ENCODE results near the gene NFASC. TPM values are rescaled to one million over a fixed set of nuclear protein-coding genes. Genes with fewer than 3 reads are reported as not detected.
A peak's percentile ranks its signal among the peaks of the same experiment; 100 is the strongest.

The NFASC gene
- total RNA-seq, 1 donor from 2014 or later: 11.6 TPM

DNA sequence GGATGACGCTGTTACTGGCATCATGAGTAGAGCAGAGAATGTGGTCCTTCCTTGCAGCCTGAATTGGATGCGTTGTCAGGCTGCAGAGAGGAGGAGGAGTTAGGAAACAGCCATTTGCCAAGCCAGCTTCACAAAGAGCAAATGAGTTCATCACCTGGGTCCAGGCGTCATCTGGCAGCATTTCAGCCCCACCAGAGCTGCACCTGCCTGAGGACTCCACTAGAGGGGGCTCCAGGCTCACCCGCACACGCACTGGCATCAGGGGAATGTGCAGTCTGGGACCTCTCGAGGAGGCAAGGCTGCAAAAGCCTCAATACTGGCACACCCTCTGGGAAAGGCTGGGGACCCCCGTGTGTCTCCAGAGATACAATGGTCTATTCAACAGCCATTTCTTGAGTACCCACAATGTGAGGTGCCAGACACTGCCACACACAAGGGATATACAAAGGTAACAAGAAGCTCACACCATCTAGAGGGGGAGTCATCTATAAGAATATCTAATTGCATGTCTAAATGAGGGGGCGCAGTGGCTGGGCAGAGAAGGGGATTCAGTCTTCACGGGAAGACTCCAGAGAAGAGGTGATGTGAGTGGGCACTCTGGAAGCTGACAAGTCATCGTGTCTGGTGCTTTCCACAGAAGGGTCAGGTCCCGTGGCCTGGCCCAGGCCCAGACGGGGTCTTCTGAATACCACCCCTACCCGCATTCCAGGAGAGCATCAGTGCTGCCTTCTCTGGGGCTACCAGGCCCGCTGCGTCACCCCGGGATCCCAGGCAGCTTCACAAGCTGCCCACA lies 118.8 kb downstream of the NFASC start:
- DNase-seq (peak; percentile 80), ATAC-seq (peak; percentile 89)
- intact Hi-C loops (cut with micrococcal nuclease): loop anchor here (10.0 kb wide), 2 partner anchors 75 to 265 kb away; no protein-coding TSS in a partner anchor

DNA sequence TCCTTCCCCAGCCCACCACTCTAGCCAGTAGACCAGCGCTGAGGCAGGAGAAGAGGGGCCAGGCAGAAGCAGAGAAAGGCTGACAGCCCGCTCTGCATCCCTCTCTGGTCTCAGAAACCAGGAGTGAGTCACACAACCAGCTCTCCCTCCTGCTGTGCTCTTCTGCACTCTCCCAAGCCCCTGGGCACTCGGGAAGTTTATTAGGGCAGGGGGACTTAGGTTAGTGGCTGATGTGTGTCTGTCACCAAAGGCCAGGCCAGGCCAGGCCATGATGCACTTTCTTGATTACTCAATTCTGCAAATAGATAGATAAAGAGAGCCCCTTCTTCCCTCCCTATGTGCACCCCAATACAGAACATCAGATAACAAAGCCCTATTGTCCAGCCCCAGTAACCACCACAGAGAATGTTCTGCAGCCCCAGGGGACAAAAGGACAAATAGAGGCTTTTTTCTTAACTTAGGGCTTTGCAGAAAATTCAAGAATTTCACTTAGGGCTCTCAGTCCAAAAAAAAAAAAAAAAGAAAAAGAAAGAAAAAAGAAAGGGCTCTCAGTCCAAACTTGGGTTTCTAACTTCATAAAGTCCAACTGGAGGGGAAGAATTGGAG lies 119.5 kb downstream of the NFASC start:
- intact Hi-C loops (cut with micrococcal nuclease): no loop called here
- DNase-seq (no peak), ATAC-seq (peak; percentile 7)

DNA sequence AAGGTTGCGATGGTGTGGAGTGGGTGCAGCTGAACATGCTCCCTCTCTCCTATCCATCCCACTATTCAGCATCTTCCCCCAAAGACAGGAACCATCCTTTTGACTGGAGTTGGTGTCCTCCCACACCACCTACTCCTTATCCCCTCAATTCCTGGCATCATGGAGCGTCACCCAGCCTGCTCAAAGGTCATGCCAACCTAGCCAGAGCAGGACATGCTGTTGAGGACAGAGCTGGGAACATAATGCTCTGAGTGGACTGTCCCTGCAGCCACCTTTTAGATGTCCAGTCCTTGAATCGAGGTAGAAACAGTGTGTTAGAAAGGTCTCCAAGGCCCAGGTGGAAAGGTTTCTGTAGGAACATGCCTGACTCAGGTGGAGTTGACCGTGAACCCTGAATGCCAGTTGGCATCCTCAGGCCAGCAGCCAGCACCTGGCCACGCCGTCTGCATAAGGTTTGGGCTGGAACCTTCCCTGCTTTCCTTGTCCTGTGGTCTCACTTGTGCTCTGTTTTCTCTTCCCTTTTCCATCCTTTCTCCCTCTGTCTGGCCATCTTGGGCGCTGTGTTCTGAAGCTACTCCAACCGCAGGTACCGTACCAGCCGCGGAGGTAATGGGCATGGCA lies 120.2 kb downstream of the NFASC start:
- DNase-seq: no peak
- ATAC-seq: no peak
- intact Hi-C loops (cut with micrococcal nuclease): no loop called here

DNA sequence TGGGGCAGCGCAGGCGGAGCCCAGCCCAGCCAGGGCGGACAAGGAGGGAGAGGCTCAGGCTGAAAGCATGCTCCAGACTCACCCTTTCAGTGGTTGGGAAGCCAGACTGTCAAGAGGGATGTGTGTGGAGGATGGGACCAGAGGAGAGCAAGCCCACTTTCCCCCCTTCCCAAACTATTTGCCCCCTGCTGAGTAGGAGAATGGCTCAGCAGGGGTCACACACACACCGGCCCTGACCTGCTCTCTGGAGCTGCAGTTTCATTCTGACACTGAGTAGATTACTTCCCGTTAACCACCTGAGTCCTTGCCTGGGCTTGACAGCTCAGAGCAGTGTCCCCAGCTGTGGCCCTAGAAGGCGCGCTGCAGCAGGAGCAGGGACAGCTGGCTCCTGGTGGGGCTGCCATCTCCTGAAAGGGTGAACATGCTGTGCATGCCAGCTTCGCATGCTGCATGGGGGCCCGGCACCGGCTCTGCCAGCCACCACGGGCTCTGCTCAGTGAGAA lies 120.7 kb downstream of the NFASC start:
- ATAC-seq (no peak), DNase-seq (no peak)
- intact Hi-C loops (cut with micrococcal nuclease): no loop called here

DNA sequence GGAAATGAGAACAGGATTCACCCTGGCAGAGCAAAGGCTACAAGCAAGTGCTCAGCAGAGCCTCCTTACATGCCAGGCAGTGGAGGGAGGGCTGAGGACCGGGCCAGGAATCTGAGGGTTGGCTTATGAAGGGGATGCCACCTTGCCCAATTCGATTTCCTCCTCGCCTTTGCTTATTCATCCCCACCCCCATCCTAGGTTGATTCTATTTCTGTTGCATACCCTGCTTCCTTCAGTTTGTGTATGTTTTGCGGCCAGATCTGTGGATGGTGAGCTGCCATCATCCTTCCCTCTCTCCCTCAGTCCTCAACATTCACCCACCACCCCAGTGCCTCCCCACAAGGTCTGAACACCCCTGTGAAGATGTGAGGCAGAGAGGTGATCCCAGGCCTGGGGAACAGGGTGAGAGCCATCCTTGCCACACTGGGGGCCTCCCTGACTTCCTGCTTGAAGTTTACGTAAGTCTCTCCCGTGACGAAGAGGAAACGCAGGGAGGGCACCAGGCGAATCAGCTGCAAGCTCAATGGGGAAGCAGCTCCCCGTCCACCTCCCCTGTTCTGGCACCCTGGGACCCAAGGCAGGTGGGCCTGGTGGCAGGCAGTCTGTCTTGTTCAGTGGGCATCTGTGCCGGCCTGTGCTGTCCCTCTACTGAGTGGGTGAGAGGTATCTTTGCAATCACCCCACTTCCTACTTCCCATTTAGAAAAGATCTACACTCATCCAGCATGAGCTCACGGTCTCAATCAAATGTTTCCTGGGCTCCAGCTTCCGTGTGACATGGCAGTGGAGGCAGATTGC lies 121.7 kb downstream of the NFASC start:
- DNase-seq (no peak), ATAC-seq (no peak)
- intact Hi-C loops (cut with micrococcal nuclease): no loop called here

DNA sequence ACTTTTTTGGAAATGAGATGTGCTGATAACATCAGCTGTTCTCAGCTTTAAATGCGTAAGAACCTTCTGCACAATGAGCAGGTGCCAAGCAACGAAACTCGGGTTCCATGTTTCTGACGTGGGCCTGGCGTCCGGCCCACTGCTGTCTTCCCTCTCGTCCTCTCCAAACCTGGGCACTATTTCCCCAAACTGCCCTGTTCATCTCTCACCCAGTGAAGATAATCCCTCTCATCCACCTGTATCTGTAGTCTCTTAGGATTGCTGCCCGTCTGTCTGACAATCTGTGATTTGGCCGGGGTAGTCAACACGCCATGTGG lies 122.3 kb downstream of the NFASC start:
- intact Hi-C loops (cut with micrococcal nuclease): no loop called here
- ATAC-seq: no peak
- DNase-seq: no peak

DNA sequence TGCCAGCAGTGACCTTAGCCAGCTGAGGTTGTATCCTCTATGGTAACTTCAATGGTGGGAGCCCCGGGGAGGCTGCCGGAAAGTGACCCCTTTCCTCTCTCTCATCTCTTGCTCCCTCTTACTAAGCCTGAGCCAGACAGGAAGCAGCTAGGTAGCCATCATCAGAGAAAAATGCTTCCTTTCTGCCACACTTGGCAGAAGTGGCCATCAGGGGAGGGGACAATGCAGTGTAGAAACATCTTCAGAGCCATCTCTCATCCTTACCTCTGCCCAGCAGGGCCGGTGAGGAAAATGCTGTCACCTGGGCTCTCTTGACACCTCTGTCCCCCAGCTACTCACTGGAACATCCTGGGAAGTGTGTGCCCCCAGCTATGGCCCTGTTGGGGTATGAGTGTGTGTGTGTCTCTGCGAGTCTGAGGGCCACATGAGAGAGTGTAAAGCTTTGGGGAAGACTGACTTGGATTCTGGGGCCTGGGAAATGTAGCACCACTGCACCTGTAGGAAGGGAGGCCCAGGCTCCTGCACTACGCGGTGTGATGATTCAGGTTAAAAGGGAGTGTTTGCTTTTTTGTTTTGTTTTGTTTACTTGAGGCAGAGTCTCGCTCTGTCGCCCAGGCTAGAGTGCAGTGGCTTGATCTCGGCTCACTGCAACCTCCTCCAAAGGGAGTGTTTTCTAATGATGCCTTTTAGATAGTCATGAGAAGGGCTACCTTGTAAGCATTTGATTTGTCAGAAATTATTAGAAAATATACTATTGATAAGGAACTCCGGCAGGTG lies 123.6 kb downstream of the NFASC start:
- intact Hi-C loops (cut with micrococcal nuclease): no loop called here
- DNase-seq: no peak
- no peak for ATAC-seq

DNA sequence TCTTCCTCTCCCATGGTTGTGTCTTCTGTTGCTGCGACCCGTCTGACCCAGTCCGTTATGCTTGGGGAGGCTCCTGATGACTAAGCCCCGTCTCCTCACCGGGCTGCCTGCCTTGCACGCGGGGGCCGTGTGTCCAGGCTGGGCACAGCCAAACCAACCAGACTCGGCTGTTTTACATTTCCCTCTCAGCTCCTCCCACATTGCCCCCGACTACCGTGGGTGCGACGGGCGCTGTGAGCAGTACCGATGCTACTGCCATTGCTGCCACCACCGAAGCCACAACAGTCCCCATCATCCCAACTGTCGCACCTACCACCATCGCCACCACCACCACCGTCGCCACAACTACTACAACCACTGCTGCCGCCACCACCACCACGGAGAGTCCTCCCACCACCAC lies 126.3 kb downstream of the NFASC start:
- ATAC-seq (no peak), DNase-seq (no peak)
- intact Hi-C loops (cut with micrococcal nuclease): no loop called here

DNA sequence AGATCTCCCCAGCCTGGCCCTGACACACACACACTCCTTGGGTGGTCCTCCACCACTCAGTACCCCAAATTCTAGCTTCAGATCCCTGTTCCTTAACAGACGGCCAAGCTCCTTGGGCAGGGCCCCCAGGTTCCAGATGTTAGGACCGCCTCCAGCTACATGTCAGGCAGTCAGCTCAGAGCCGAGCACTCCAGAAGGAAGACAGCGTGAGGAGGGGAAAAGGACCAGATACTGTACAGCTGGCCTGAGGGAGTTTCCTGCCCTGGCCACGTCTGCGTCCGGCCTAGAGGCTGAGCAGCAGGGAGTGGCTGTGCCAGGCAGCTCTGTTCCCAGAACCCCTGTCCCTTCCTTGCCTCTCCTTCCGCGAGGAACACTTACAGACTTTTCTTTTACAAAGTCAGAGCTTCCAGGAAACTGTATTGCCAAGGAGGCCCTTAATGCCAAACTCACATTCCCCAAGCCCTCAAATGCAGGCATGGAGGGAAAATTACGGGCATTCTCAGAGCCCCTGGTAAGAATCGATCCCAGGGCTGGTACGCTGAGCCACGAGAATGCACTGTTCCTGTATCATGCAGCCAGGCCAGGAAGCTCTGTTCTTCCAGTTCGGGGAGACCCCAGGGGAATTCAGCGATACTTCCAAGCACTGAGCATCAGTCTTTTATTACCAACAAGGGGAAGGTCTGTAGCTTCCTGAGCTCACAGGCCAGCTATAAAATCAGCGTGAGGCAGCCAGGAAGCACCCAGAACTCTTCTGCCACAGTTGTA lies 127.1 kb downstream of the NFASC start:
- DNase-seq (no peak), ATAC-seq (peak; percentile 73)
- intact Hi-C loops (cut with micrococcal nuclease): no loop called here

DNA sequence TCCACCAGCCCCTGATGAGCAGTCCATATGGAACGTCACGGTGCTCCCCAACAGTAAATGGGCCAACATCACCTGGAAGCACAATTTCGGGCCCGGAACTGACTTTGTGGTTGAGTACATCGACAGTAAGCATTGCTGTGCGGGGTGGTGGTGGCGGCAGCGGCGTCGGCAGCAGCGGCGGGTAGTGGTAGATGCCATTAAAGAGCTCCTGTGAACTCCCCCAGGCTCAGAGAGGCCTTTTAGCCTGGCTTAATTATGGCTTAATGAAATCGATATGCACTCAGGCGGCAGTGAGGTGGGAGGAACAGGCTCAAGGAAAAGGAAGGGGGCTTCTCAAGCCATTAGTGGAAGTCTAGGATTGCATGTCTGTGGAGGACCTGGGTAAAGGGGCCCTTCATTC lies 130.5 kb downstream of the NFASC start:
- DNase-seq: no peak
- intact Hi-C loops (cut with micrococcal nuclease): no loop called here
- ATAC-seq: no peak

DNA sequence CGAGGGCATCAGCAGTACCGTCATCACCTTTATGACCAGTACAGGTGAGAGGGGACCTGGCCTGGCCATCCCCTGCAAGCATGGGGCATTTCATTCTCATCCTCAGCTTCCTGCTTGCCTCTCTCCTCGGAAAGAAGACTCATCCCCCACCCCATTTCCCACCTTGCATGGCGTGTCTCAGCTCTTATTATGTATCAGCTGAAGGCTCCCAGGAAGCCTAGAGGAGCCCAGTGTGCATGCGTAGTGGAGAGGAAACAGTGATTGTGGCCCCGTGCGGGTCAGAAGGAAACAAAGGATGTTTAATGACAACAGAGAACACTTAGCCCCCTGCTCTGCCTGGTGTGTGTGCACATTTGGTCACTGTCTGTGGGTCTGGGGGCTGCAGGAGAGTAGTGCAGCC lies 132.0 kb downstream of the NFASC start:
- intact Hi-C loops (cut with micrococcal nuclease): no loop called here
- no peak for ATAC-seq
- no peak for DNase-seq

DNA sequence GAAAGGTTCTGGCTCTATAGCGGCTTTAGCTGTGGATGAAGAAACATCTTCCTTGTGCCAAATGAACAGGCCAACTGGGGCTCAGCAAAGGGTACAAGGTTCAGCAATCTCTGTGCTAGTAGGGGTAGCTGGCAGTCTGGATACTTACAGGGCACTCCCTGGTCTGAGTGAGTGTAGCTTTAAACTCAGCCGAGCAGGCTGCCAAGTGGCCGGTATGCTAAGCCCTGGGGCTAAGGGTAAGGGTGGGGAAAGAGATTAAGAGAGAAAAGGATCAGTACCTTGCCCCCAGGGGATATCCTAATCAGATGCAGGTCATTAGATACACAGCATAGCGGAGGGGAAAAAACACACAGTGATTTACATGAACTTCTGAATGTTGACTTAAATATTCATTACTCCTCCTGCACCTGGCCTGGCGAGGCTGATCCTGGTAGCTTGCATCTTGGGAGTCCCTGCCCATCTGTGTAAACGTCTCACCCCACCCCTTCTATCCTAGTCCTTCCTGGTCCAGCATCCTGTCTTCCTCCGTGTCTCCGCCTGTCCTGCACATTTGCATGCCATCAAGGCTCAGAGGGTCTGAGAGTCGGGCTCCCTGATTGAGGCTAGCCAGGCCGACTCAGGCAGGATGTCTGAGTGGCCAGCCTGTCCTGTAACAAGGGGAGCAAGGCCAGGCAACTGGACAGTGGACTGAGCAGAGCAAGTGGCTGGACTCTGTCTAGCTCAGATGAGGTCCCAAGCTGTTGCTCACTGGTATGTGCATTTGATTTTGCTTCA lies 132.9 kb downstream of the NFASC start:
- ATAC-seq (no peak), DNase-seq (no peak)
- intact Hi-C loops (cut with micrococcal nuclease): no loop called here

DNA sequence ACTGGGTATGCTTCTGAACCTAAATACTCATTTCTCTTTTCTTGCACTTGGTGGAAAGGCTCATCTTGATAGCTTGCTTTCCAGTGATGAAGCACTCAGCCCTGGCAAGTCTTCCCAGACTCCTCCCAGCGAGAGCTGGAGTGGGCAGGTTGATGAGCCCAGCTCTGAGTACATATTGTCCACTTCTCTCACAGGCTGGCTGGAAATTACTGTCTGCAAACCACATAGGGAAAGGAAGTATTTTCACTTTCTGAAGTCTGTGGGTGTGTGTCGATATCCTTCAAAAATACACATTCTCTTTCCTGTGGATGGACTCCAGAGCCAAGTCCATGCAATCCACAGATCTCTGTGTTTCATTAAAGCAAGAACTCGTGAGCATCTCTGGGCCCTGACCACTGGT lies 133.7 kb downstream of the NFASC start:
- intact Hi-C loops (cut with micrococcal nuclease): no loop called here
- no peak for DNase-seq
- ATAC-seq: no peak

DNA sequence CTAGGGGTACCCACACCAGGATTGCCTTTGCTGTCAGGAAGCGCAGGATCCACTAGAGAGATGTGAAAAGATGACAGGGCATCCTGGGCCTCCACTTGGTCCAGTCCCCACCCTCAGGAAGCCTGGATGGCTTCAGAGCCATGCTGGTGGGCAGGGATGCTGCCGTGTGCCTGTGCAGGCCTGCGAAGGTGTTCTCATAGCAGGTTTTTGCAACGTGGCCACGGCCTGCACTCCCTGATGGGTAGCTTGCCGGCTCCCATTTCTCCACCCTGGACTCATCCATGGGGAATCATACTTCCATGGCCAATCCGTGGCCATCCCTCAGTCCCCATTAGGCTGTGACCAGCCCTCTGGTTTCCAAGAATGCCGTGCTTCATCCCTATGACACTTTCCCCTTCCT lies 138.2 kb downstream of the NFASC start:
- intact Hi-C loops (cut with micrococcal nuclease): no loop called here
- ATAC-seq (no peak), DNase-seq (no peak)

DNA sequence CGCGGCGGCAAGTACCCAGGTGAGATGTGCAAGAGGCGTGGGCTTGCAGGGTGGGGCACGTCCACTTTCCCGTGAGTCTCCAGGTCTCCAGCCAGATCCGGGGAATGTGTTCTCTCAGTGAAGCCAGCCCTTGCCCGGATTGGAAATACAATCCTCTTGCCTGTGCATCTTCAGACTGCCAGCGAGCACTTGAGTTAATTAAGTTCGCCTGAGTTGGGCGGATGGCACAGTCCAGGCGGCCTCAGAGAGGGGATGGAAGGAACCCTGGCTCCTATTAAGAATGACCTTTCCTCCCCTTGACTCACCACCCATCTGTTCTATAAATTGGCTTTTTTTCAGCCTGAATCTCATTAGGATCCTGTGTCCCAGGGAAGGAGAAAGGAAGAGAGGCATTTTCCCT lies 139.0 kb downstream of the NFASC start:
- DNase-seq: no peak
- ATAC-seq: no peak
- intact Hi-C loops (cut with micrococcal nuclease): no loop called here

DNA sequence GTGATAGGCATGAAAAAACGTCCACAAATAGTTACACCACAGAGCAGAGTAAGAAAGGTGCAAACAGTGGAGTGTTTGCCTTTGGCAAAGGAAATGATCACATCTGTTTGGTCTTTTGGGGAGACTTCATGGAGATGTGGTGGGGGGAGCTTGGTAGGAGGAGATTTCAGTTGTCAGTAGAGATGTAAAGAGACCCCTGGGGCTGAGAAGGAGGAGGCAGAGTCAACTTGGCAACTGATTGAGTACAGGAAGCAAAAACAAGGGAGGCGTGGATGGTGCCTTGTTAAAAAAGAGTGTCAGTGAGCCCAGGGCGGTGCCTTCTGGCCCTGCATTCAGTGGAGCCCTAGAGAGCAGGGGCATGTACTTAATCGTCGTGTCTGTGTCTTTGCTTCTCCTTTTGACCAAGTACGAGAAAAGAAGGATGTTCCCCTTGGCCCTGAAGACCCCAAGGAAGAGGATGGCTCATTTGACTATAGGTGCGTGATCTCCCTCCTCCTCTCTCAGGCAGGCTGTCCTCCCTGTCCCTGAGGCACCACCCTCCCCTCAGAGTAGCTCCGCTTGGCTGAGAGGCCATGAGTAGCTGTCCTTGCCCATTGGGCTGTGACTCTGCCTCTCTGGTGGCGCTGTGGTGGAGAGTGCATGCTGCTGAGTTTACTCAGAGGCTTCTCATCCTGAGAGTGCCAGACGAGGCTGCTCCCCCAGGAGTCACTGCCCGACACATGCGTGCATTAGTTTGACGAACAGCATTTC lies 141.9 kb downstream of the NFASC start:
- ATAC-seq (no peak), DNase-seq (no peak)
- intact Hi-C loops (cut with micrococcal nuclease): no loop called here

Measured in left ventricle myocardium superior (tissue), 1 donor.